Muscle layer of duodenum (tissue), 2 donors: ENCODE data around the gene CENPK.

Source experiments
- H3K27ac ChIP-seq: one replicate; pipeline ENCODE4 v1.7.0; 2013; ENCODE audit warnings: mild to moderate bottlenecking, low read length
- H3K27me3 ChIP-seq: one replicate; pipeline ENCODE4 v1.7.0; 2013; ENCODE audit warnings: low read depth, mild to moderate bottlenecking, control low read depth, low read length
- H3K36me3 ChIP-seq, 2 donors: one replicate each; pipeline ENCODE4 v1.7.0; 2013; ENCODE audit warnings: low read length in 2 of 2, control low read depth in 1 of 2, mild to moderate bottlenecking in 1 of 2; ENCODE audit not compliant: insufficient read depth in 2 of 2, control insufficient read depth in 1 of 2
- H3K4me1 ChIP-seq, 2 donors: one replicate each; pipeline ENCODE4 v1.7.0; 2013; ENCODE audit warnings: low read length in 2 of 2, mild to moderate bottlenecking in 2 of 2, control low read depth in 1 of 2, moderate library complexity in 1 of 2; ENCODE audit not compliant: insufficient read depth in 2 of 2, control insufficient read depth in 1 of 2
- H3K4me3 ChIP-seq, 2 donors: one replicate each; pipeline ENCODE4 v1.7.0; 2013; ENCODE audit warnings: low read length in 2 of 2, low read depth in 1 of 2, mild to moderate bottlenecking in 1 of 2
- H3K9me3 ChIP-seq, 2 donors: one replicate each; pipeline ENCODE4 v1.7.0; 2013; ENCODE audit warnings: low read length in 2 of 2, control low read depth in 1 of 2, mild to moderate bottlenecking in 1 of 2; ENCODE audit not compliant: control insufficient read depth in 1 of 2
- donor health status: healthy.

The CENPK gene

DNA sequence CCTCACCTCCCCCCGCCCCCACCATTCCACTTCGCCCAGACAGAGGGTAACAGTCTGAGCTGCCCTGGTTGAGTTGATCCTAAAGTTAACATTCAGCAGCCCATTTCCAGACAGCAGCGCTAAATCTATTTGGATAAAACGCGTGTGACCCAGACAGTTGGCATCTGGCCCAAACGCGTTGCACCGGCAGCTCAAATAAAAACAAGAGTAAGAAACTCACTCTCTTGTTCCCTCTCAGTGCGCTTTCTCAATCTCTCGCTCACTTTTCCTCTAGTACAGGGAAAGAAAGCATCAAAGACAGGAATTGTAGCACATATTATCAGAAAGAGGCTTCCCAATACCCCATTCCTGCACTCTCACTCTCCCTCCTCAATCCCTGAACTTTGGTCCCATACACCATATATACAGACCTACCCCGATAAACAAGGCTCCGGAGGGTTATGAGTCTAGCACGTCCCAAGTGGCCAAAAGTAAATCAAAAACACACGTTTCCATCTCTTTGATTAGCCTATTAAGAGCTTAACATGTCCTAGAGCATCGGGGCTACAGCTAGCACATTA is 82.6 kb downstream of the CENPK start:
- Histone ChIP-seq H3K27ac (peak overlapping the region; percentile 70), H3K4me1 (peaks cover 3 to 6% of the 10 kb centered on the region in 2 donors), H3K9me3 (no peaks in the 10 kb centered on the region), H3K36me3 (peaks cover 0 to 5% of the 10 kb centered on the region in 2 donors), H3K4me3 (peak overlapping the region; percentile 84 to 85), H3K27me3 (no peaks in the 10 kb centered on the region)

DNA sequence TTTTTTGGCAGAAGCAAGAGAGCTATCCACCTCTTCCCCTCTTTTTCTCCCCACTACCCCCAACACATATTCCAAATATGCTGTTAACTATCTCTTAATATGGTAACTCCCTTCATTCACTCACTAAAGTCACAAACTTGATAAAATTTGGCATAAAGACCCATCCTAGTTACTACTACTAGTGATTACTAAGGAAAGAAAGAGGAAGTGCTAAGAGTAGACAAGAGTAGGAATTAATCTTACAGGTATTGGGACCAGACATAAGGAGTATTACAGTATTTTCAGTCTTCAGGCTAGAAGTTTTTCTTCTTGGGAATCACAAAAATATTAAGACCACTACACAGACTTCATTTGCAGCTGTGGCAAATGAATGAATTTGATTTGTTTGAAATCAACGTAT is 83.4 kb downstream of the CENPK start:
- Histone ChIP-seq H3K4me1 (peaks cover 3 to 6% of the 10 kb centered on the region in 2 donors), H3K27me3 (no peaks in the 10 kb centered on the region), H3K4me3 (peak overlapping the region; percentile 84 to 85), H3K36me3 (peaks cover 0 to 5% of the 10 kb centered on the region in 2 donors), H3K27ac (no peak overlapping the region), H3K9me3 (no peaks in the 10 kb centered on the region)

DNA sequence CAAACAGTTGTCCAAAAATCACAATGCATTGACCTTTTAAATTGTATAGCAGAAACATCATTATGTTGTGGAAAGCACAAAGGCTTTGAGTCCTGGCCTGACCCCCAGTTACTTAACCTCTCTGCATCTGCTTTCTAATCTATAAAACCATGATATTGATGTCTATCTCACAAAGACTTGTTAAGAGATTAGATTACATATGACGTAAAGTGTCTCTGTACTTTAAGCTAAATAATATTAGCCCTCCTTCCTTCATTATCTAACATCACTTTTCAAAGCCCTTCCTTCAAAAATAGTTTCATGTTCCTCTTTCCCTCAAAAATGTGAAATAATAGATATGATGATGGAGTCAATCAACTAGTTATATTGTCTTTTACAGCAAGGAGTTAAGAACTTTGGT is 84.6 kb downstream of the CENPK start:
- H3K36me3 ChIP-seq, result peaks cover 0 to 5% of the 10 kb centered on the region in 2 donors

DNA sequence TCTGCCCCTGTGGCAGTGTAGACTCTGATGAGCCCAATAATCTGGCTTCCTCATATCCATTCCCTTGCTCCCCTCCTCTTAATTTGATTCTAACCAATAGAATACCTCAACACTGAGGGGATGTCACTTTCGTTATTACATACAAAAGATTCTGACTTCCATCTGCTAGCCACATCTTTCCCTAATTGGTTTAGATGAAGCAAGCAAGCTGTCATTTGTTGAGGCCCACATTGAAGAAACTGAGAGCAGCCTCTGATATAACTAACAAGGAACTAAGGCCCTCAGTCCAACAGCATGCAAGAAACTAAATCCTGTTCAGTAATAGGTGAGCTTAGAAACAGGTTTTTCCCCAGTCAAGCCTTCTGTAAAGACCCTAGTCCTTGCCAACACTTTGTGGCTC is 87.1 kb downstream of the CENPK start:
- no peaks in the 10 kb centered on the region for H3K9me3 ChIP-seq
- H3K4me3 ChIP-seq, result no peak overlapping the region
- H3K27ac ChIP-seq, result no peak overlapping the region
- H3K27me3 ChIP-seq, result no peaks in the 10 kb centered on the region
- H3K36me3 ChIP-seq, result no peaks in the 10 kb centered on the region
- H3K4me1 ChIP-seq, result peaks cover 0 to 6% of the 10 kb centered on the region in 2 donors

More for the DNA sequence above, 84.6 kb downstream of the CENPK start:
- H3K4me1 ChIP-seq, result peaks cover under 1 to 6% of the 10 kb centered on the region in 2 donors
- no peaks in the 10 kb centered on the region for H3K27me3 ChIP-seq
- no peak overlapping the region for H3K4me3 ChIP-seq
- H3K9me3 ChIP-seq, result no peaks in the 10 kb centered on the region
- no peak overlapping the region for H3K27ac ChIP-seq

DNA sequence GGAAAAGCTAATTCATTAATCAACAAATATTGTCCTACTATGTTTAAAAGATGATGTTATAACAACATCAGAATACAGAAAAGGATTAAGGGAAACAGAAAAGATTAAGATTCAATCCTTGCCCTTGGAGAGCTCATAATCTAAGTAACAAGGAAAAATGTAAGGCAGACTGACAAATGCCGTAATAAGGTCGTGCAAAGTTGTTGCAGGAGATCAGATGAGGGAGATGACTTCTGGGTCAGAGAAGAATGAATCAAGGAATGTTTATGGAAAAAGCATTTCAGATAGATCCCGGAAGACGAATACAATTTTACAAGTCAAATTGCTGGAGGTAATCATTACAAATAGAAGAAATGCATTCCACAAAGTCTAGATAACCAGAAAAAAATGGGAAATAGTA is 87.6 kb downstream of the CENPK start:
- H3K9me3 ChIP-seq, result no peaks in the 10 kb centered on the region
- peaks cover 0 to 6% of the 10 kb centered on the region in 2 donors for H3K4me1 ChIP-seq
- H3K36me3 ChIP-seq, result no peaks in the 10 kb centered on the region
- H3K27me3 ChIP-seq, result no peaks in the 10 kb centered on the region
- no peak overlapping the region for H3K4me3 ChIP-seq
- no peak overlapping the region for H3K27ac ChIP-seq

DNA sequence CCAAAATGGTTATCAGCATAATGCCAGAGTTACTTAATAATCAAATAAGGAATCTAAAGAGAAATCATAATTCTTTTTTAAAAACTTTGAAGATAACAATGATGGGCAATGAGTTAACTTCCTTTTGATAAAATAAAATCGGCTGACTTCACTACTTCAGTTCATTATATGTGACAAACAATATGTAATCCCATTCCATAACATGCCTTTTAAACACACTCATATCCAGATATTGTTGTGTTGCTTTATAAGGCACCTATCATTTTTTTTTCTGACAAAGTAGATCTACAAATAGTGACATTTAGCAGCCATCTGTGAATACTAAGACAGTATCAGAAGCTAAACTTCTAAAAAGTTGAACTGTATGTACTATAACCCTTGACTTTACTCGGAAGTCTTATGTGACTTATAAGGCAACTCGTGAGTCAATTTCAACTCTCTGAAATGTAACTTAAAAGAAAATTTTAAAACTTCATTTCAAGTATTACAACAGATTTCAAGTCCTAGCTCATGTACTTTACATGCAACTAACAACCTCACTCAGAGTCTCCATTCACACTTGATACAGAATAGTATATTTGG is 88.7 kb downstream of the CENPK start:
- Histone ChIP-seq H3K9me3 (no peaks in the 10 kb centered on the region), H3K4me1 (peaks cover 0 to under 1% of the 10 kb centered on the region in 2 donors), H3K4me3 (no peak overlapping the region), H3K36me3 (no peaks in the 10 kb centered on the region), H3K27ac (no peak overlapping the region), H3K27me3 (no peaks in the 10 kb centered on the region)

DNA sequence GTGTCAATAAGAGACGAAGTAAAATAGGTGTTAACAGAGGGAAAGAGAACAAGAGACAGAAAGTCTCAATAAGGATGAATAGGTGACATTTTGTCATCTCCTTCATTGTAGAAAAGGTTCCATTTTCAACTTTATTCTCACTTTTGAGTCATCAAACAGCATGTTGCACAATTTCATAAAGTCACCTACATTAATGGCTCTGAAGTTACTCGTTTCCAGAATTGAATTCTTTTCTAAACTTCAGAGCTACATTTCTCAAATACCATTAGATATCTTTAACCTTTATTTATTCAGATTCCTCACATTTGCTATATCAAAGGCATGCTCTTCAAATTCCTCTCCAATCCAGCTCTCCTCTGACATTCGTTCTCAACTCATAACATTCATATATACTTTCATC is 94.3 kb downstream of the CENPK start:
- Histone ChIP-seq H3K4me3 (no peak overlapping the region), H3K4me1 (no peaks in the 10 kb centered on the region), H3K27me3 (no peaks in the 10 kb centered on the region), H3K27ac (no peak overlapping the region), H3K9me3 (no peaks in the 10 kb centered on the region), H3K36me3 (no peaks in the 10 kb centered on the region)
